ENCODE results near the gene LHX1. TPM values are rescaled to one million over a fixed set of nuclear protein-coding genes. Genes with fewer than 3 reads are reported as not detected.

Gene LHX1
- total RNA-seq, 2 donors from 2014 or later = 85.9 to 259 TPM

- Mint-ChIP-seq H3K36me3 (ENCODE audit: low read depth) (peaks cover 9% of the 10 kb centered on the region), H3K27me3 (ENCODE audit: insufficient read depth) (no peaks in the 10 kb centered on the region), H3K27ac (peak overlapping the region; percentile 94), H3K4me3 (peak overlapping the region; percentile 34), H3K4me1 (peaks cover 81% of the 10 kb centered on the region), H3K9me3 (no peaks in the 10 kb centered on the region)
- H3K9me3 ChIP-seq (ENCODE audit: control insufficient read depth, low read length) = no peaks in the 10 kb centered on the region
- TF ChIP-seq CTCF (conservative IDR thresholded peaks at IDR 0.05) = no peak
- H3K36me3 ChIP-seq (ENCODE audit: control insufficient read depth, insufficient read depth, low read length) = peaks cover 11% of the 10 kb centered on the region
- H3K27me3 ChIP-seq (ENCODE audit: control insufficient read depth, insufficient read depth, low read length, poor library complexity, severe bottlenecking) = no peaks in the 10 kb centered on the region
- peak overlapping the region; percentile 32 for H3K4me3 ChIP-seq (ENCODE audit: low read length)
- 13 to 16% methylated on average over 1 to 7 of the region's 7 CpGs for WGBS, 2 experiments (ENCODE audit: insufficient coverage in 1 of 2, insufficient read length in 1 of 2)
- no peak overlapping the region for H3K9ac ChIP-seq (ENCODE audit: extremely low read depth, low read length, poor library complexity, severe bottlenecking)
- DNase-seq = peak; percentile 89
- H3K27ac ChIP-seq (ENCODE audit: low read depth, low read length) = peak overlapping the region; percentile 49
- H3K4me1 ChIP-seq (ENCODE audit: control insufficient read depth, insufficient read depth, low read length) = peaks cover 61% of the 10 kb centered on the region
Observed at GRCh38 chr17:36921095-36921851, 16.0 kb upstream of the LHX1 start.

GRCh38 chr17:36922175-36922574, 15.1 kb upstream of the LHX1 start:
- peaks cover 61% of the 10 kb centered on the region for H3K4me1 ChIP-seq (ENCODE audit: control insufficient read depth, insufficient read depth, low read length)
- Mint-ChIP-seq H3K4me3 (no peak overlapping the region), H3K36me3 (ENCODE audit: low read depth) (peaks cover 9% of the 10 kb centered on the region), H3K4me1 (peaks cover 80% of the 10 kb centered on the region), H3K27ac (no peak overlapping the region), H3K27me3 (ENCODE audit: insufficient read depth) (no peaks in the 10 kb centered on the region), H3K9me3 (no peaks in the 10 kb centered on the region)
- H3K9me3 ChIP-seq (ENCODE audit: control insufficient read depth, low read length) = no peaks in the 10 kb centered on the region
- H3K27me3 ChIP-seq (ENCODE audit: control insufficient read depth, insufficient read depth, low read length, poor library complexity, severe bottlenecking) = no peaks in the 10 kb centered on the region
- H3K36me3 ChIP-seq (ENCODE audit: control insufficient read depth, insufficient read depth, low read length) = peaks cover 17% of the 10 kb centered on the region
- H3K4me3 ChIP-seq (ENCODE audit: low read length) = no peak overlapping the region
- DNase-seq = no peak
- TF ChIP-seq CTCF (conservative IDR thresholded peaks at IDR 0.05) = no peak
- H3K9ac ChIP-seq (ENCODE audit: extremely low read depth, low read length, poor library complexity, severe bottlenecking) = no peak overlapping the region
- H3K27ac ChIP-seq (ENCODE audit: low read depth, low read length) = no peak overlapping the region

- Histone ChIP-seq H3K4me1 (ENCODE audit: control insufficient read depth, insufficient read depth, low read length) (peaks cover 59% of the 10 kb centered on the region), H3K9ac (ENCODE audit: extremely low read depth, low read length, poor library complexity, severe bottlenecking) (no peak overlapping the region), H3K4me3 (ENCODE audit: low read length) (no peak overlapping the region), H3K27me3 (ENCODE audit: control insufficient read depth, insufficient read depth, low read length, poor library complexity, severe bottlenecking) (no peaks in the 10 kb centered on the region), H3K9me3 (ENCODE audit: control insufficient read depth, low read length) (no peaks in the 10 kb centered on the region), H3K36me3 (ENCODE audit: control insufficient read depth, insufficient read depth, low read length) (peaks cover 26% of the 10 kb centered on the region), H3K27ac (ENCODE audit: low read depth, low read length) (no peak overlapping the region)
- no peak overlapping the region for H3K27ac Mint-ChIP-seq
- no peaks in the 10 kb centered on the region for H3K27me3 Mint-ChIP-seq (ENCODE audit: insufficient read depth)
- peak; percentile 62 for DNase-seq
- WGBS, 2 experiments (ENCODE audit: insufficient coverage in 1 of 2, insufficient read length in 1 of 2) = 85 to 89% methylated on average over 2 to 5 of the region's 5 CpGs
- H3K4me1 Mint-ChIP-seq = peaks cover 82% of the 10 kb centered on the region
- no peaks in the 10 kb centered on the region for H3K9me3 Mint-ChIP-seq
- H3K36me3 Mint-ChIP-seq (ENCODE audit: low read depth) = peaks cover 12% of the 10 kb centered on the region
- H3K4me3 Mint-ChIP-seq = no peak overlapping the region
- no peak for TF ChIP-seq CTCF (conservative IDR thresholded peaks at IDR 0.05)
Observed at GRCh38 chr17:36923814-36924221, 13.5 kb upstream of the LHX1 start.
